H4 (cell line): ENCODE results near the gene CWF19L1. TPM values are rescaled to one million over a fixed set of nuclear protein-coding genes. Genes with fewer than 3 reads are reported as not detected.

Source experiments
- DNase-seq: peaks from one replicate; pipeline ENCODE4 v3.0.0-alpha.2; 2015; ENCODE audit warnings: low spot score
- total RNA-seq: library from RNA; depleted of rRNA; stranded (reverse); fragments of >200 nt; shearing (Covaris generic); gene quantifications from 2 replicates; pipeline ENCODE4 v1.2.3, GENCODE V29; 2014; rRNA removed

CWF19L1 gene
- total RNA-seq, 1 experiment from 2014 or later = 36.7 TPM

DNA sequence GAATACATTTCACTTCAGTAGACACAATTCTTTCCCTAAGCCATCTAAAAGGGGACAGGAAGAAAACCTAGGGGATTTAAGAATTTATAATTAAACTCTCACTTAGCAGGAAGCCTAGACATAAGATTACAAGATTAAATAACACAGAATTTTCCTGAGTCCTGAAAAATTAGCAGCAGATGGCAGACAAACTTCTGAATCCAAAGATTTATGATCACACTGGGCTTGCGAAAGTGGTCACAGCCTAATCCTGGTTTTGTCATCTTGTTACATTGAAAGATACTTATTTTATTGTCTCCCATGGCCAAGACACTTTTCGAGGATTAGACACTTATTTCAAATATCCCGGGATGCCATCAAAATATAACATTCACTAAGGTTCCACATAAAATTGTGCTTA is 84.5 kb downstream of the CWF19L1 start:
- no peak for DNase-seq

Other genes starting within 250 kb of the CWF19L1 start
- not detected in 2 replicates for gene CPN1, start 185.8 kb downstream of the CWF19L1 start, total RNA-seq
- 37.3 and 42.5 TPM in 2 replicates for gene ERLIN1, start 81.6 kb downstream of the CWF19L1 start, total RNA-seq
- gene CHUK, start 38.0 kb downstream of the CWF19L1 start, total RNA-seq = 17.9 and 20.1 TPM in 2 replicates
- 55.2 and 99.9 TPM in 2 replicates for gene BLOC1S2, start 19.0 kb upstream of the CWF19L1 start, total RNA-seq
- gene PKD2L1, start 62.6 kb upstream of the CWF19L1 start, total RNA-seq = not detected in 2 replicates
- 458 and 512 TPM in 2 replicates for gene SCD, start 79.6 kb upstream of the CWF19L1 start, total RNA-seq
- gene WNT8B, start 195.4 kb upstream of the CWF19L1 start, total RNA-seq = not detected in 2 replicates